Fibroblast of the conjunctiva (primary cell): ENCODE results near the gene MAEL.

ENCODE experiments used
- DNase-seq: peaks from one replicate; pipeline ENCODE4 v3.0.0-alpha.2; 2010; ENCODE audit warnings: low read depth

The MAEL gene

DNA sequence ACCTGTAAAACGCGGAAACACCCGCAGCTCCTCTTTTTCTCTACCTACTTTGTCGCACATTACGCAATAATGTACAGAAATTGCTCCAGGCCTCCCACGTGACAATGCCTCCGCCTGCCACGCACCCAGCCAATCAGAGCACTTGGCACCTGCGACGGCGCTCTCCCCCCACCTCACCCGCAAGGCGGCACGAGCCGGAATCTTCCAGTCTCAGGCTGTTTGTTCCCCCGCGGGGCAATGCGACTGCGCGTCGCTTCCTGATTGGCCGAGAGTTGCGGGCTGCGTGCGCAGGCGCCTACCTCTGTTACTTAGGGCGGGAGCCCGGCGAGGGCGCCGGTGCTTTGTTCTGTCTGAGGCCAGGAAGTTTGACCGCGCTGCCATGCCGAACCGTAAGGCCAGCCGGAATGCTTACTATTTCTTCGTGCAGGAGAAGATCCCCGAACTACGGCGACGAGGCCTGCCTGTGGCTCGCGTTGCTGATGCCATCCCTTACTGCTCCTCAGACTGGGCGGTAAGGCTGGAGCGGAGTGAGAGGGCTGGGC is at the start of gene MAEL:
MAEL (plus strand) TSS at position 307 of the 542 bp plus-strand sequence; CDS start at position 380, 73 bp downstream.
- no peak for DNase-seq

DNA sequence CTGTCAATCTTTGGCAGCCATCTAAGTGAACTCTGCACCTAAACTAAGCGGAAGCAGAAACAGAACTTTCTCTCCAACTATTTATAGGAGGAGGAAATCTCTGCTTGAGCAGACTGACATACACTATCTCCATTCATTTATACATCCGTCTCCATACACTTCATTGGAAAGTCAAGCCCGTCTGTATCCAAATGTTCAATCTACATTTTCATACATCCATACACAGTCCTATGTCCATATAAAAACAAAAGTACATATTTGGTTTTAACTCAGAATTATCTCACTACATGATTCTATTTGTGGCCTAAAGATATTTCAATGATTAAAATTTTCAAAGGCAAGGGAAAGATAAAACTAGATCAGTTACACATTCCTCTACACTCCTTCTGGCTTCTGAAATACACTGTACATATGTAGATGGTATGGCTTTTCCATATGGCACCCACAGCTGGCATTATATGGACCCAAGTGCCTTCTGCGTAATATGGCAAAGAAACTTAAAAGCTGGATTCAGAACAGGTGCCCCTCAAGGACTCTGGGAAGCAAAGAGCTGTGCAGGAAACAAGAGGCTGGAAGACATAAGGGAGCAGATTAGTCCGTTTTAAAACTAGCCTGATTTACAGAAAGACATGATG is 49.2 kb upstream of the MAEL start:
- DNase-seq, result no peak

DNA sequence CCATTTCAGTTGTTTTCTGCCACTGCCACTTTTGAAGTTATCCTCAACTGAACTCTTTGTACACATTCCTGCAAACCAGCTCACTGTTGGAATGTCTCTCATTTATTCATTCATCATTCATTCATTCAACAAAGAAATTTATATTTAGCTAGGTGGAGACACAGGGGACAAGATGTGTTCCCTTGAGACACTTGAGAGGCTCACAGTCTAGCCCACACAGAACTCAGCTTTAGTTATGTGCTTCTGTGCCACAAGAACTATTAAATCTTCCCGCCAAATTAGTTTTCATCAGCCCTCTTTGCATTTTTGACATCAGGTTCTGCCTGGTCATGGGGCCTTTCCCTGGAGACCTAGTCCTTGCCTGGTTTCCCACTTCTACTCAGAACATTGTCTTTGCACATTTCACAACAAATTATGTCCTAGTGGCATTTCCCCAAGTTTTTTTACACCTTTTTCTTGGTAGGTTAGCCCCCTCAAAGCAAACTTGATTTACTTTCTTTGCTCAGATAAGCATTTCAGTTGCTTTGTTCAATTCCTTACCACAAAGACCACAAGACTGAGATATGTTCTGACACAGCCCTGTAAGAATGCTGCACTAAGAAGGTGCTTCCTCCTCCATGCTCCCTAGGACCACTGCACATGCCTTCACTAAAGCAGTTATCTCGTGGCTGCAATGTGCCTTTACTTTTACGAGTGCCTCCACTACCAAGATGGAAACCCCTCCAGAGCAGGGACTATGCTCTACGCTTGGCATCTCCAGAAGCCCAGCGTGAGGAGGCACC is 44.7 kb upstream of the MAEL start:
- no peak for DNase-seq

DNA sequence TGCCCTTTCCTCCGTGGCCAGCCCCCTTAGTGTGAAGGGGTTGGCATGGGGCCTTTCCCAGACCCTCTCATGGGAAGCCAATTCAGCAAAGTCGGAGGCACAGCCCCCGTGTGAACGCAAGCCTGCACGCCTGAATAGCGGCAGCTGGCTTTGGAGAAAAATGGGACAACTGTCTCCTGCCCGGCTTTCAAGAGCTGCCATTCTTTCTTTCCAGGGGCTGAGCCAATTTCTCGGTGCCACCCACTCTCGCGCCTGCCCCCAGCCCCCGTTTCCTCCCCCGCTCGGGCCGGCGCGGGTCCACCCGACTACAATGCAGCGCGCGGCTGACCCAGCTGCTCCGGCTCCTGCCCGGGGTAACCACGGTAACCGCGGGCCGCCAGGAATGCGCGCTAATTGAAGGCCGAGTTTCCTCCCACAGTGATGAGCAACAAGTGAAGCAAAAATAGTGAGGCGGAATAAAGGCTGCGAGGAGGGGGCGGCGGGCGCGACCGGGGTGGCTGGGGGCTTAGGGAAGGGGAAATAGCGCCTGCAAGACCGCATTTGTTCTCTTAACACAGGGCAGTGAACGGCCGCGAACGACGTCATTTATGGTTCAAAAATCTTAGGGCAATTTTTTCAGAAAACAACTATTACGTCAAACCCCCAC is 41.6 kb upstream of the MAEL start:
- DNase-seq, result no peak

DNA sequence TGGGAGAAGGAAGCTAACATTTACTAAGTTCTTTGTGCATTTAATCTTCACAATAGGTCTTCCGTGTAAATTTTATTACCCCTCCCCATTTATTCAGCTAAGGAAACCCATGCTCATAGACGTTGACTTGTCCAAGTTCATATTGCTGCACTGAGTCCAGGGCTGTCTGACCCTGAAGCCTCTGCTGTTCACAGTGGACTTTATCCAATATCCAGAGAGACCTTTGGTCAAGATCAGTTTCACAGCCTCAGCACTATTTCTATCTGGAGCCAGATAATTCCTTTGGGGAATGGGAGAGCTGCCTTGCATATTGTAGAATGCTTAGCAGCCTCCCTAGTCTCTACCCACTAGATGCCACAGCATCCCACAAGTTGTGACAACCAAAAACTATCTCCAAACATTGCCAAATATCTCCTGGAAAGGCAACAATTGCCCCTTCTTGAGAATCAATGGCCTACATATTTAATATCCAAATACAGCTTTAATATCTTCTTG is 40.2 kb upstream of the MAEL start:
- DNase-seq, result no peak

DNA sequence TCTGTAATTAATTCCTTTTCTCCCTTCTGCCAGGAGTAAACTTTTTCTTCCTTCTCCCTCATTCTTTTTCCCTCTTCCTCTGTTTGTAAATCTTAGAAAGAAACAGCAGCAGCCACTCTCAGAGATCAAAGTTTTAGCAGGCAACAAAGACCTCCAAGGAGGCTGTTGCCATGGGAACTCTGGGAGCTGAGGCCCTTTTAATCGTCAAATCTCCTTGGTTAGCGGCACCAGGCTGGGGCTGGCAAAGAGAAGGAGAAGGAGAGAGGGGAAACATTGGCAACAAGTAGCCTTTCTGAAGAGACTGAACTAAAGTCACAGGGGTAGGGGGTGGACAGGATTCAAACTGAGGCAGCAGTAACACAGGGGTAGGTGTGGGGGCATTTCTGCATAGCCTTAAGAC is 38.9 kb upstream of the MAEL start:
- DNase-seq, result no peak

DNA sequence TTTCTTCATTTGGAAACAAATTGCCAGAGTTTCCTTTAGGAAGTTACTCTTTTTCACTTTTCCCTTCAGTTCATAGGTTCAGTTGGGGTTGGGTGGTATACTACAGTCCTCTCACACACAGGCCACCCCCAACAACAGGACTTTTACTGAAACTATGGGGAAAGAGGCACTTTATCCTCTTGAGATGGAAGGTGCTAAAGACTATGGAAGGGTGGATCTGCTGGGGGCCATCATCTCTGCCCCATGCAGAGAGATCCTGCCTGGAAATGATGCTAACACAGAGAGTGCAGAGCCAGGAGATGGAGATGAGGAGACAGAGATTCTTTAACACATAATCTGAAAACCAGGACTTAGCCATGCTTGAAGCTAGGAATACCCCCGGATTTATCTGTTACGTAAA is 38.0 kb upstream of the MAEL start:
- no peak for DNase-seq

DNA sequence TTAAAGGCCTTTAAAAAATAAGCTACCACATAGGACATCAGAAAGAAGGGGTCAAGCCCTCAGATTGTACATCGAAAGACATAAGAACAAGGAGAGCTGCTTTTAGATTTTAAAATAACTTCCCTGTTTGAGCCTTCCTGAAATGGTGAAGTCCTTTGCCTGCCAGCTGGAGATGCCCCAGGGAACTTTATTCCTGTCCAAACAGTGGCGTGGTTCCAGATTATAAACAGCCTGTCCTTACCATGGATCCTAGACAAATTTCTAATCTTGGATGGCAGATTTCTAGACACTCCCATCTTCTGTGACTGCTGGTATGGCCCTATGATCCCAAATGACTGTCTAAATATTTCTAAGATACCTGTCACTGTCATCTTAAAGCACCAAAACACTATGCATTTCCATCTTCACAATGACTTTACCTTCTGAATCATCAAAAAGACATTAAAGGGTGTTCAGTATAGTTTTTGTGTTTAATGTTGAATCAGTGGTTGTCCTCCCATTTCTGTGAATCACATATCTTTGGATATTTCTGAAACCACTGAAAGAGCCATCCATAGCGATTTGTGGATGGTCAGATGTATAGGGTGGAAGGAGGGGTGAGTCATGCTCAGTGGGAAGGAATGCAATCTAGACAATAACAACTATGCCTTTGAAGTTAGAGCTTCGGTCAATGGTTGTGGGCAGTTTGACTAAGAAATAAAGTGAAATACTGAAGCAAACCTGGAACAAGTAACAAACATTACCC is 36.9 kb upstream of the MAEL start:
- no peak for DNase-seq

DNA sequence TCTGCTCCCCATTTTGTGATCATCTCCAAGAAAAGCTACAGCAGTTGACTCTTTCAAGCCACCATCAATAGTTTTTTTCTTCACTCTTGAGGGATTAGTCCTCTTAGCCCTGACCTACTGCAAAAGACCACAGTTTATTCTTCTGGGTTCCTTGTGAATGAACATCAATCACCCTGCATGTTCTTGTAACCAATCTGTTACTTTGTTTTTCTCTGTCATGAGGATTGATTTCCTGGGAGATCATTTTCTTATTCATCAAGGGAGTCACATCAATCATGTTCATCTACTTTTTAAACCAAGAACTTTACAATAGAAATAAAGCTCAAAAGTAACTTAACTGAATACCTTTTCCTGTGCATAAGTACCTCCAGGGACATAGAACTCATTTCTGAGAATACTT is 35.6 kb upstream of the MAEL start:
- DNase-seq, result no peak

DNA sequence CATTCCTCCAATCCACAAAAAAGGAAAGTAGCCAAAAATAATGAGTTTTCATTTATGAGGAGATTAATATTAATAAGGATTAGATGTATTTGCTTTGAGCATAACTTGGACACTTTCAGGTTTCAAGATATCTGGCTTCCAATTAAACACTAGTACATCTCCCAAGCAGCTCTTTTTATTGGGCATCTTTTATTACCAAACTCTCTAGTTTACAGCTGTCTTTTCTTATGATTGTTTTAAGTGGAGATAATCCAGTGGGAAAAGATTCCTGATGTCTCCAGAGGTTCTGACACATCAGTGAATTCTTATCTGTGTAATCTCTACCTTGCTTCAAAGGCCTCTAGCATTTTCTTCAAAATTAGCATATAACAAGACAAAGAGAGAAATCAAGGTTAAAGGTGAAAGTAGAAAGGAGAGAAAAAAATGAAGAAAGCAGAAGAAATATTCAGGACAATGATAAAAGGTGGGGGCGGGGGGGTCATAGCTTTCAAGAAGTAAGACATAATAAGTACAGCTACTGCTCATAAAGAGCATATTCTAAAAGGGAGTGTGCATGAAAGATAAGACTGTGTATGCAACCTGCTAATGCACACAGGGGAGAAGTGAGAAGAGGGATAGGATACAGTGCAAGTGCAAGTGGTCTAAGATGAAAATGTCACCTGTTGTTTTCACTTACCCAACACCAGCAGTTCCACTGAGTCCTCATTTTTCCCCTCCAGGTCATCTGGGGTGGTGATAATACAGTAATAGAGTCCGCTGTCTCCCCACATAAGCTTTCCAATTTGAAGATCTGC is 32.8 kb upstream of the MAEL start:
- no peak for DNase-seq

DNA sequence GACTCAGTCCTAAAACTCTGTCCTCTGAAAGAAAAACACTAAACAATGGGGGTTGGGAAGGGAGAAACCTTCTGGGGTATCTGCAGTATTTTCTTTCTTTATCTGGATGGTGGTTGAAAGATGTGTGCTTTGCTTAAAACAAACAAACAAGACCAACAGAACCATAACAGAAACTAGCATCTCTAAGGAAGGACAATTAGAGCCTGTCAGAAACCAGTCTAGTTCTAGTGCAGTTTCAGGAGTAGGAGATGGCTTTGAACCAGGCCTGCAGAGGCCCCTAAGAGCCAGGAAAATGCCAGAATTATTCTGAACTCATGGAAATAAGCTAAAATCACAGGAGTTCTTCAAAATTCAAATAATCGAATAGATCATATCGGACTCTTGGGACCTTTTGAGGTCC is 32.2 kb upstream of the MAEL start:
- DNase-seq, result no peak

DNA sequence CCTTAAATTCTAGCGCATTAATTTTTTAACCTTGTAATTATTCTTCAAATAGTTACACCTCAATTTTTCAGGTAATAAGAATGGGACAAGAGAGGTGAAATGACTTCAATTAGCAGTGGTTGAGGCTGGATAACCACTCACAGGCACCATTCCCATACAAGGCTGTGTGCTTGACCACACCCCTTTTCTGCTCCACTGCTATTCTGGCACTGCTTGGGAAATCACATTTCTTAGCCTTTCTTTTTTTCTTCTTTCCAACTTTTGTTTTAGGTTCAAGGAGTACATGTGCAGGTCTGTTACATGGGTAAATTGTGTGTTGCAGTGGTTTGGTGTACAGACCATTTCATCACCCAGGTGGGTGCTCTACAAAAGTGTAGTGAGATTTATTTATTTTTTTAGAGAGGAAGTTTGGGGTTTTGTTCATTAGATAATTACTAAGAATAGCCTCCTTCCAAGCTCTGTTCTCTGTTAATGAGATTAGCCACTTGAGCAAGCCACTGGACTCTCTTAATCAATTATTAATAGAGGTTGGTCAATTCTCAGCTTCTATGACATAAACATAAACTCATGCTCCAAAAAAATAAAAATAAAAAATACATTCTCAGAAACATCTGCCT is 28.1 kb upstream of the MAEL start:
- no peak for DNase-seq

DNA sequence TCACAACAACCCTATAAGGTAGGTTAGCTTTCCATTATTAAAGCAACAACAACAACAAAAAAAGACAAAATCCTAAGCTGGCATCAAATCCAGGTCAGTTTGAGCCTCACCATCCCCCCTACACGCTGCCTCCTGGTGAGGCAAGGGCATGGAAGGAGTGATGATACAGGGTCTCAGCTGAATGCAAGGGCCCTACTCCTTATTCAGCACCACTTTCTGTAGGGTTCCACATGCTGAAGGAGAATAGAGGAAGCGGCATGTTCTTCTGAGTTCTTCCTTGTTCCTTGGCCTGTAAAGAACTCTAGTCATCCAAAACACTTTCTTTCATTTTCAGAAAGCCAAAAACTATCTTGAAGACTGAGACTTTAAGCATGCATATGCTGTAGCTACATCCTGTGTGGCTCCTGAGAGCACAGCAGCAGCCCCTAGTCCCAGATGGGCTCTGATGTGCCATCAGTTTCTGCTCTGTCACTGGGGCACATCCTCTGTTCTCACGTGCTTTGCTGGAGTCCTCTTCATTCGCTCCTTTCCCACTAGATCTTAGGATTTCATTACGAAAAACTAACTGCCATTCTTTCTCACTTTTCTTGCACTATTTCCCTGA is 19.9 kb upstream of the MAEL start:
- no peak for DNase-seq

DNA sequence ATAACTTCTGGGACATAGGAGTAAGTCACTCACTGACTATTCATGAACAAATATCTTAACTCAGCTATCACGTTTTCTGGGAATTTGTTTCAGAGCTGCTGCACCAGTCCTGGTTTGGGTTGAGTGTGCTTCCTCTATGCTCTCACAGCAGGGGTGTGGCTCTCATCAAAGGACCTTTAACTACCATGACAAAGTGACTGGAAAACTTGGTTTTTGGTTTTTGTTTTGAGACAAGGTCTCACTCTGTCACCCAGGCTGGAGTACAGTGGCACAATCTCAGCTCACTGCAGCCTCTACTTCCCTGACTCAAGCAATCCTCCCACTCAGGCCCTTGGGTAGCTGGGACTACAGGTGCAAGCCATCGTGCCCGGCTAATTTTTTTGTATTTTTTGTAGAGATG is 17.8 kb upstream of the MAEL start:
- no peak for DNase-seq

DNA sequence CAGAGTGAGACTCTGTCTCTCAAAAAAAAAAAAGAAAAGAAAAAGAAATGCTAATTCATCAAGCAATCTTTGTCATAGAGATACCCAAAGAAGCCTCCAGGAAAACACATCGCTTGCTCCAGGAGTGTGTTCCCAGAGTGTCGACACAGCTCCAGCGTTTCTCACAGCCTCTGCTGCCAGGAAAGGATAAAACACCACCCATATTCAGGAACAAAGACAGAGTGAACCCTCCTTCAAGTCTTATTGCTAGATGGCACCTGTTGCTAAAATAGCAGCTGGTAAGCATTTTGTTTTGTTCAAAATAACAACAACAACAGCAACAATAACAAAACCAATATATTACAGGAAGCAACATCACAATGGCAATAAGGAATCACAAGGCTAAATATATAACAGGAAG is 16.9 kb upstream of the MAEL start:
- DNase-seq, result no peak

DNA sequence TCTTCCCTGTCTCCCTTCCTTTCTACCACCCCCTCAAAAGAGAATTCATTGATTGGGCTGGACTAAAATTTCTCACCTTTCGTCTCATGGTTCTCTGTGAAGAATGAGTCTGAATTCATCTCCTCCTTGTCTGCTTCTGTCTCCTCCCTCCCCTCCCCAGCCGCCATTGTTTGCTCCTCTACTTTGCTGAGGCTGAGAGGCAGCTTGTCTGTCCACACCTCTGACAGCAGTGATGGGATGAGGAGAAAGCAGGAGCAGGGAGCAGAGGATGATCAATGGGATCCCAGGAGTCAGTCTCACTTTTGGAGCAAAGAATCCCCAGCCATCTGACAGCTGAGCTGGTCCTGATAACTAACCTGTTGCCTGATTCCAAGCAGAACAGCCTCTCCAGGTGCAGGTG is 16.3 kb upstream of the MAEL start:
- DNase-seq, result no peak

DNA sequence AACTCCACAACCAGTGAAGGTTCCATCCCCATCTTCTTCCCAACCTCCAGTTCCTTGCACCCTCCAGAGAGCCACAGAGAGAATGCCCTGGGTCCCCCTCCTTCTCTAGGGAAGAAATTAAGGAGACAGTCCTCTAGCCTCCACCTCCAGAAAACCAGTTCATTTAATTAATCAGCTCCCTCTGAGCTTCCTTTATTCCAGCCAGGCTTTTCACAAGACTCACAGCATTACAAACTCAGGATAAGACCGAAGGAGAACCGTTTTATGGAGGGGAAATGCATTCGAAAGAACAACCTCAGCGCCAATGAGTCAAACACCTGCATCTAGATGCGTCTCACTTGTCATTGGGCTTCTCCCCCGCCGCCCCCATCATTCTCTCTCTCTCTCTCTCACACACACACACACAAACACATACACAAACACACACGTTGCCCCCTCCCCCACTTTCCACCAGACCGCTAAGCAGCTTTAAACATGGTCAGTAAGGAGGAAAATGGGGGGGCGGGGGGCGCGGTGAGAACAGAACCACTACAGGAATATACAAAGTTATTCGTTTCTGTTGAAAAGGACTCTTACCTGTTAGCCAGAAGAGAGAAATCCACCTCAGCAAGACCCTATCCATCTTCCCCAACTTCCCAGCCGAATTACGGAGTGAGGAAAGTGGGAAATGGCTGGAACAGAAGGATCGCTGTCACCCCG is 14.3 kb upstream of the MAEL start:
- no peak for DNase-seq

DNA sequence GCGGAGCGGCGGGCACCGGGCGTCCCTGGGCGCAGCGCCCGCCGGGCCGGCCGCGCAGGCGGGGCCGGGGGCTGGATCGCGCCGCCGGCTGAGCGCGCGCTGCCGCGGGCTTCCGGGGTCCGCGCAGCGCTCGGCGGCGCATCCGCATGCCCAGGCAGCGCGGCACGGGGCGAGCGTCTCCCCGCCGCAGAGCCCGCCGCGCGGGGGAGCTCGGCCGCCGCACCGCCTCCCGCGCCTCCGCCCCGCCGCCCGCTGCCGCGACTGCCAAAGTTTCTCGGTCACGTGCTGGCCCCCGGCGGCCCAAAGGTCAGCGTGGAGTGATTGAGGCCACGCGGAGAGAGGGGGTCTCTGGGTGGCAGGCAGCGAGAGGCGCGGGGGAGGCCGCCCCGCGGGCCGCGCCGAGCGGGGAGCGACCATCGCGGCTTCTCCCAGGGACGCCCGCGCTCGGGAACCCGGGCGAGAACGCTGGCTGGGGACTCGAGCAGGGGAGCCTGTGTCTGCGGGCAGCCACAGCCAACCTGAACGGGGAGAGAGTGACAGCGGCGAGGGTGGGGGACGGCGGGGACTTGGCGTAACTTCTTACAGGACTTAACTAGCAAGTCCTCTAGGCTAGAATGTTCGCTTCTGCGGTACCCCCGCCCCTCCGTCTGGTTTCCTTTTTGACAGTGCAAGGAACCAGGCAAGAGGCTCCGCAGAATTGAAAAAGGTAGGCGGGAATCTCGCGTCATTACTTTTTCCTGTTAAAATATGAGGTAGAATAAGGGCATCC is 13.5 kb upstream of the MAEL start, which contains the start of gene ILDR2:
ILDR2 (minus strand) TSS at position 180 of the 769 bp plus-strand sequence. CDS start 272 bp downstream, outside the sequence.
- no peak for DNase-seq

DNA sequence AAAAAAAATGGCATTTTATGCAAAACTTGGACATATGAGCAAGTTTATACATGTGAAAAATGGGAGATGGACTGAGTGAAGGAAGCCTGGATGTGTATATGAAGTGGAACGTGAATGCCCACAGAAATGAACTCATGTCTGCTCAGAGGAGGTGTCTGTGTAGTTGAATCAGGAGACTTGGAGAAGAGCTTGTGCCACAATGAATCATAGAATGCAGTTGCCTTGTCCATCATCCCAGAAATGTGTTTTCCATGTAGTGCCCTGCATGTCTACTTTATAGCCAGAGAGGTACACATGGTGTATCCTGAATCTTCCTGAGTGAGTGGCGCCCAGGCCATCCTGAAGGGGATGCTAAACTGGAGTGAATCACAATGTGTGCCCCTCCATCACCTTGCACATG is 11.1 kb upstream of the MAEL start:
- no peak for DNase-seq
